HCT116 (cell line): ENCODE measurements around the gene EPG5. TPM values are rescaled to one million over a fixed set of nuclear protein-coding genes. Genes with fewer than 3 reads are reported as not detected.
"Not testable (repeated sequence)": the region's sequence is repeated elsewhere in the genome, so short reads cannot be mapped to it uniquely, and the experiment has no call there.

Experiments used
- ATAC-seq: fragments of 200-7000 bp; cut with Tn5 transposase; 2 replicates; pipeline ENCODE4 v1.9.1; 2020; ENCODE audit warnings: mild to moderate bottlenecking, moderate library complexity
- BruUV-seq: library from RNA; stranded (reverse); fragments of 400-500 nt; replicated peaks from 2 replicates; lab custom pipeline; 2021; lab: Mats Ljungman, UMichigan
- CTCF ChIA-PET: fragments of 300-600 bp; sonication (Branson Sonifier 250); formaldehyde crosslinking; loops from one replicate; lab custom pipeline; 2021; ENCODE audit warnings: antibody characterized with exemption; lab: Charles Lee
- POLR2A ChIA-PET: fragments of 300-600, 350-600 bp; sonication (Branson Sonifier 250); formaldehyde crosslinking; loops from one replicate; lab custom pipeline; 2021; ENCODE audit warnings: antibody characterized with exemption; lab: Charles Lee
- RAD21 ChIA-PET, 2 experiments: fragments of 300-600 bp; sonication (Branson Sonifier 250); formaldehyde crosslinking; loops; one replicate each; lab custom pipeline; 2023; ENCODE audit warnings: low total read pairs in 2 of 2; ENCODE audit not compliant: uncharacterized antibody in 2 of 2, unreplicated experiment in 2 of 2, low non-redundant PET in 1 of 2; lab: Charles Lee
- DNase-seq: peaks from one replicate; pipeline ENCODE4 v3.0.0-alpha.2; 2010; ENCODE audit warnings: low read depth, low spot score
- H2AFZ ChIP-seq: fragments of 200-600 bp; shearing (Covaris generic), sonication (generic); 2 replicates; pipeline ENCODE4 v1.6.1; 2017; ENCODE audit warnings: low read depth, mixed run types, mixed read lengths, antibody characterized with exemption, low read length; ENCODE audit not compliant: poor library complexity, severe bottlenecking
- H3K27ac ChIP-seq: 2 replicates; pipeline ENCODE4 v1.5.1; 2012; ENCODE audit warnings: low read depth, low read length
- H3K27me3 ChIP-seq: fragments of 200-600 bp; sonication (generic); 2 replicates; pipeline ENCODE4 v1.6.1; 2016; ENCODE audit warnings: mixed run types, low read length, mixed read lengths; ENCODE audit not compliant: insufficient read depth
- H3K36me3 ChIP-seq, 2 experiments: fragments of 200-500 bp in 1 of 2; fragments of 200-600 bp in 1 of 2; sonication (Bioruptor generic) in 1 of 2; sonication (generic) in 1 of 2; 2 replicates each; pipeline versions ENCODE4 v1.5.1 to v1.6.1; 2014 to 2016; ENCODE audit warnings: low read length in 2 of 2, inconsistent platforms in 1 of 2, mixed read lengths in 1 of 2, mixed run types in 1 of 2; ENCODE audit not compliant: insufficient read depth in 2 of 2, control insufficient read depth in 1 of 2
- H3K4me1 ChIP-seq, 2 experiments: fragments of 200-600 bp in 1 of 2; sonication (generic) in 1 of 2; 2 replicates each; pipeline versions ENCODE4 v1.5.1 to v1.6.1; 2012 to 2017; ENCODE audit warnings: low read length in 2 of 2, inconsistent platforms in 1 of 2, mild to moderate bottlenecking in 1 of 2, mixed read lengths in 1 of 2, mixed run types in 1 of 2, moderate library complexity in 1 of 2; ENCODE audit not compliant: insufficient read depth in 2 of 2, control insufficient read depth in 1 of 2
- H3K4me2 ChIP-seq: fragments of 200-600 bp; sonication (generic); 2 replicates; pipeline ENCODE4 v1.6.1; 2017; ENCODE audit warnings: mixed run types, low read length, mixed read lengths
- H3K4me3 ChIP-seq, 2 experiments: fragments of 200-600 bp in 1 of 2; sonication (generic) in 1 of 2; replicated peaks in 1 of 2; 2 replicates each; pipeline ENCODE4 v1.5.1; 2011 to 2016; ENCODE audit warnings: low read length in 2 of 2, control low read depth in 1 of 2, low read depth in 1 of 2, mild to moderate bottlenecking in 1 of 2, mixed read lengths in 1 of 2, mixed run types in 1 of 2
- H3K79me2 ChIP-seq: fragments of 200-600 bp; sonication (generic); 2 replicates; pipeline ENCODE4 v1.6.1; 2017; ENCODE audit warnings: mild to moderate bottlenecking, mixed run types, low read length, moderate library complexity, mixed read lengths; ENCODE audit not compliant: insufficient read depth
- H3K9ac ChIP-seq: fragments of 200-600 bp; sonication (generic); 2 replicates; pipeline ENCODE4 v1.6.1; 2016; ENCODE audit warnings: low read length, mixed read lengths
- H3K9me2 ChIP-seq: fragments of 200-600 bp; sonication (generic), shearing (Covaris generic); 2 replicates; pipeline ENCODE4 v1.6.1; 2017; ENCODE audit warnings: mixed run types, mild to moderate bottlenecking, moderate library complexity; ENCODE audit not compliant: insufficient read depth
- H3K9me3 ChIP-seq, 2 experiments: fragments of 200-500 bp in 1 of 2; fragments of 200-600 bp in 1 of 2; sonication (Bioruptor generic) in 1 of 2; sonication (generic) in 1 of 2; 2 replicates each; pipeline ENCODE4 v1.6.1; 2014 to 2017; ENCODE audit warnings: low read length in 2 of 2, mixed read lengths in 2 of 2, inconsistent platforms in 1 of 2, low read depth in 1 of 2, mild to moderate bottlenecking in 1 of 2, mixed run types in 1 of 2, moderate library complexity in 1 of 2; ENCODE audit not compliant: control insufficient read depth in 1 of 2, insufficient read depth in 1 of 2
- H4K20me1 ChIP-seq: fragments of 200-600 bp; sonication (generic), shearing (Covaris generic); 2 replicates; pipeline ENCODE4 v1.6.1; 2017; ENCODE audit warnings: mixed run types, mild to moderate bottlenecking, moderate library complexity; ENCODE audit not compliant: insufficient read depth
- CTCF ChIP-seq, 3 experiments: fragments of 200-600 bp in 1 of 3; sonication (generic) in 1 of 3; IDR thresholded peaks in 2 of 3; conservative IDR thresholded peaks in 1 of 3; 2 replicates each; pipeline ENCODE4 v1.5.1; 2012 to 2017; ENCODE audit warnings: low read depth in 2 of 3, low read length in 2 of 3, antibody characterized with exemption in 1 of 3, borderline replicate concordance in 1 of 3, control low read depth in 1 of 3, mild to moderate bottlenecking in 1 of 3, mixed read lengths in 1 of 3, mixed run types in 1 of 3, moderate library complexity in 1 of 3; ENCODE audit not compliant: insufficient read depth in 1 of 3
- RAD21 ChIP-seq: IDR thresholded peaks from 2 replicates; pipeline ENCODE4 v1.6.1; 2012; ENCODE audit warnings: low read depth, mild to moderate bottlenecking
- SP1 ChIP-seq: IDR thresholded peaks from 2 replicates; pipeline ENCODE4 v1.6.1; 2012; ENCODE audit warnings: low read depth
- TCF7L2 ChIP-seq: IDR thresholded peaks from 2 replicates; pipeline ENCODE4 v1.7.0; 2011; ENCODE audit warnings: borderline replicate concordance, inconsistent platforms; ENCODE audit not compliant: insufficient read depth, insufficient read length; ENCODE audit errors: extremely low read depth
- ZBTB33 ChIP-seq: IDR thresholded peaks from 2 replicates; pipeline ENCODE4 v1.6.1; 2011; ENCODE audit warnings: mild to moderate bottlenecking, low read length, moderate library complexity; ENCODE audit not compliant: insufficient replicate concordance; ENCODE audit errors: extremely low read depth
- ZFX ChIP-seq: fragments of 450-650 bp; IDR thresholded peaks from 2 replicates; pipeline ENCODE4 v1.6.1; 2017
- ZNF274 ChIP-seq: fragments of 200-500 bp; sonication (Bioruptor generic); IDR thresholded peaks from 2 replicates; pipeline ENCODE4 v1.6.1; 2014; ENCODE audit warnings: mild to moderate bottlenecking, low read depth, low read length, inconsistent platforms
- intact Hi-C: fragments of 100-400 bp; cut with micrococcal nuclease; formaldehyde crosslinking; loops from 2 replicates; pipeline ENCODE4 v1.10.0; 2022
- total RNA-seq: library from RNA; stranded (reverse); gene quantifications from one replicate; pipeline ENCODE4 v1.2.1, GENCODE V29; 2021; ENCODE audit not compliant: unreplicated experiment

Gene EPG5
- total RNA-seq, 1 experiment from 2014 or later = 12.9 TPM

- H3K4me2 ChIP-seq = peak overlapping the region; percentile 62
- no peaks in the 10 kb centered on the region for H3K9me3 ChIP-seq
- no peak for TF ChIP-seq ZBTB33
- TF ChIP-seq ZNF274 = no peak
- peak; percentile 89 for TF ChIP-seq RAD21
- no peak for TF ChIP-seq ZFX
- no peak for TF ChIP-seq TCF7L2
- TF ChIP-seq CTCF (IDR thresholded peaks at IDR 0.05 in 2 of 3, conservative IDR thresholded peaks at IDR 0.05 in 1 of 3; ENCODE audit: borderline replicate concordance in 1 of 3, insufficient read depth in 1 of 3, low read depth in 2 of 3, low read length in 2 of 3) = peak; percentile 76 to 86 (median 78); a peak in 5 of 6 replicates
- no peak for TF ChIP-seq SP1
- POLR2A ChIA-PET = no interaction called here
- no peaks in the 10 kb centered on the region for H3K9me2 ChIP-seq
- H3K36me3 ChIP-seq = no peaks in the 10 kb centered on the region
- RAD21 ChIA-PET = interaction anchor here in 1 of 2 experiments (0.7 to 1.8 kb wide), 2 partner anchors 66 to 99 kb away, joined by 4 to 5 read pairs; no protein-coding TSS in a partner anchor
- H3K79me2 ChIP-seq = no peaks in the 10 kb centered on the region
- H3K4me3 ChIP-seq = peak overlapping the region; percentile 14 to 20; a peak in 3 of 4 replicates
- H3K9ac ChIP-seq = no peak overlapping the region
- peak overlapping the region; percentile 50 for H2AFZ ChIP-seq
- DNase-seq (peak; percentile 63), ATAC-seq (peak; percentile 86)
- H4K20me1 ChIP-seq = no peaks in the 10 kb centered on the region
- intact Hi-C loops = loop anchor here (1.0 to 2.0 kb wide), 5 partner anchors 49 to 309 kb away; partner anchors contain the start of gene PSTPIP2
- H3K27ac ChIP-seq = no peak overlapping the region
- no TSS peak for BruUV-seq
- no peaks in the 10 kb centered on the region for H3K27me3 ChIP-seq
- peaks cover 5 to 8% of the 10 kb centered on the region in 2 experiments; a peak in 3 of 4 replicates for H3K4me1 ChIP-seq
- CTCF ChIA-PET = interaction anchor here (0.9 to 2.9 kb wide), 4 partner anchors 50 to 684 kb away, joined by 3 to 18 read pairs (median 6); no protein-coding TSS in a partner anchor
These were observed 7.0 kb upstream of the EPG5 start for GRCh38 chr18:45974088-45974536.

DNA sequence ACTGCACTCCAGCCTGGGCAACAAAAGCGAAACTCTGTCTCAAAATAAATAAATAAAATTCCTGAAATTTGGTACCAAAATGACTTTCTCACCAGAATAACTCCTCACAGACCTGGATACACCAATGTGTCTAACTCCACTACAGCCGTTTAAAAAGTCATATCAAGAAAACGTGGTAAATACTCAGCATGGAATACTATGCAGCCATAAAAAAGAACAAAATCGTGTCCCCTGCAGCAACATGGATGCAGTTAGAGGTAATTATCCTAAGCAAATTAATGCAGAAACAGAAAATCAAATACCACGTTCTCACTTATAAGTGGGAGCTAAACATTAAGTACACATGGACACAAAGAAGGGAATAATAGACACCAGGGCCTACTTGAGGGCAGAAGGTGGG lies 2.2 kb downstream of the EPG5 start:
- H3K9me3 ChIP-seq, H3K27me3 ChIP-seq, H3K9ac ChIP-seq, CTCF ChIA-PET, RAD21 ChIA-PET, H4K20me1 ChIP-seq, DNase-seq, POLR2A ChIA-PET, H3K4me3 ChIP-seq, H2AFZ ChIP-seq, intact Hi-C loops, H3K9me2 ChIP-seq, BruUV-seq, H3K4me2 ChIP-seq, H3K27ac ChIP-seq, ATAC-seq, H3K36me3 ChIP-seq: not testable (repeated sequence)
- Histone ChIP-seq H3K4me1 (peaks cover 6 to 17% of the 10 kb centered on the region in 2 experiments), H3K79me2 (peaks cover 22% of the 10 kb centered on the region)
